B cell (primary cell): ENCODE measurements around the gene AURKAIP1. TPM values are rescaled to one million over a fixed set of nuclear protein-coding genes. Genes with fewer than 3 reads are reported as not detected.
"Not testable (repeated sequence)": the region's sequence is repeated elsewhere in the genome, so short reads cannot be mapped to it uniquely, and the experiment has no call there.

ENCODE experiments used
- ATAC-seq: fragments of 200-7000 bp; cut with Tn5 transposase; one replicate; pipeline ENCODE4 v1.10.0; 2021; ENCODE audit warnings: low read depth, mild to moderate bottlenecking, moderate number of reproducible peaks, moderate library complexity
- CTCF ChIA-PET: fragments of 350-600 bp; sonication (Branson Sonifier 250); formaldehyde crosslinking; loops from one replicate; lab custom pipeline; 2021; ENCODE audit warnings: antibody characterized with exemption, inconsistent platforms; lab: Charles Lee
- POLR2A ChIA-PET: fragments of 350-600 bp; sonication (Branson Sonifier 250); formaldehyde crosslinking; loops from one replicate; lab custom pipeline; 2021; ENCODE audit warnings: antibody characterized with exemption; lab: Charles Lee
- DNase-seq: peaks from one replicate; pipeline ENCODE4 v3.0.0; 2013
- H2AFZ ChIP-seq: 2 replicates; pipeline ENCODE4 v1.6.1; 2012; ENCODE audit warnings: mild to moderate bottlenecking, low read depth, low read length; ENCODE audit not compliant: insufficient read depth, poor library complexity, severe bottlenecking
- H3K27ac ChIP-seq, 2 donors: 1 replicate in 1 of 2; 2 replicates in 1 of 2; pipeline ENCODE4 v1.5.1; 2012 to 2013; ENCODE audit warnings: low read length in 2 of 2, mild to moderate bottlenecking in 2 of 2, moderate library complexity in 1 of 2
- H3K27me3 ChIP-seq, 4 experiments: fragments of 200-600 bp in 1 of 4; sonication (generic) in 1 of 4; replicated peaks in 1 of 4; 1 replicate in 2 of 4; 2 replicates in 2 of 4; pipeline versions ENCODE4 v1.6.1 to v1.7.0; 2013 to 2016; ENCODE audit warnings: low read length in 3 of 4, mild to moderate bottlenecking in 2 of 4, mixed read lengths in 1 of 4, moderate library complexity in 1 of 4; ENCODE audit not compliant: insufficient read depth in 4 of 4, control insufficient read depth in 3 of 4; ENCODE audit errors: control extremely low read depth in 1 of 4
- H3K36me3 ChIP-seq, 2 experiments: replicated peaks in 1 of 2; 1 replicate in 1 of 2; 2 replicates in 1 of 2; pipeline versions ENCODE4 v1.6.1 to v1.7.1; 2013; ENCODE audit warnings: low read length in 1 of 2; ENCODE audit not compliant: insufficient read depth in 2 of 2, control insufficient read depth in 1 of 2; ENCODE audit errors: control extremely low read depth in 1 of 2, extremely low read depth in 1 of 2
- H3K4me1 ChIP-seq, 2 donors: fragments of 200-600 bp in 1 of 2; sonication (generic) in 1 of 2; 1 replicate in 1 of 2; 2 replicates in 1 of 2; pipeline versions ENCODE4 v1.5.1 to v1.6.1; 2013 to 2017; ENCODE audit warnings: low read length in 2 of 2; ENCODE audit not compliant: control insufficient read depth in 2 of 2, insufficient read depth in 2 of 2
- H3K4me2 ChIP-seq: replicated peaks from 2 replicates; pipeline ENCODE3; 2012; ENCODE audit warnings: mild to moderate bottlenecking, low read depth, low read length; ENCODE audit not compliant: poor library complexity, severe bottlenecking
- H3K4me3 ChIP-seq, 5 experiments: fragments of 200-600 bp in 1 of 5; sonication (generic) in 1 of 5; 1 replicate in 3 of 5; 2 replicates in 2 of 5; pipeline versions ENCODE4 v1.5.1 to v1.7.0; 2011 to 2016; ENCODE audit warnings: low read length in 4 of 5, mild to moderate bottlenecking in 4 of 5, low read depth in 2 of 5, control low read depth in 1 of 5, moderate library complexity in 1 of 5; ENCODE audit not compliant: insufficient read depth in 1 of 5; ENCODE audit errors: control extremely low read depth in 1 of 5, extremely low read depth in 1 of 5
- H3K79me2 ChIP-seq: fragments of 200-600 bp; sonication (generic); one replicate; pipeline ENCODE4 v1.6.0; 2016; ENCODE audit warnings: low read length; ENCODE audit not compliant: control insufficient read depth, insufficient read depth
- H3K9ac ChIP-seq: fragments of 200-600 bp; sonication (generic); 2 replicates; pipeline ENCODE4 v1.6.1; 2017; ENCODE audit warnings: mild to moderate bottlenecking, low read length, moderate library complexity
- H3K9me3 ChIP-seq, 3 donors: one replicate each; pipeline versions ENCODE4 v1.6.1 to v1.7.1; 2013; ENCODE audit warnings: low read length in 2 of 3; ENCODE audit not compliant: control insufficient read depth in 2 of 3, insufficient read depth in 1 of 3; ENCODE audit errors: control extremely low read depth in 1 of 3
- H4K20me1 ChIP-seq: 2 replicates; pipeline ENCODE4 v1.6.0; 2012; ENCODE audit warnings: mild to moderate bottlenecking, low read length; ENCODE audit not compliant: insufficient read depth, control insufficient read depth, poor library complexity, severe bottlenecking
- H3K27ac Mint-ChIP-seq: one replicate; pipeline ENCODE4 v1.8.0; 2021; ENCODE audit warnings: mixed read lengths
- H3K27me3 Mint-ChIP-seq: one replicate; pipeline ENCODE4 v1.8.0; 2021; ENCODE audit warnings: mixed read lengths
- H3K4me1 Mint-ChIP-seq: one replicate; pipeline ENCODE4 v1.8.0; 2021; ENCODE audit warnings: mixed read lengths
- H3K4me3 Mint-ChIP-seq: one replicate; pipeline ENCODE4 v1.8.0; 2021; ENCODE audit warnings: mixed read lengths
- H3K9me3 Mint-ChIP-seq: one replicate; pipeline ENCODE4 v1.8.0; 2022; ENCODE audit warnings: mixed read lengths; ENCODE audit not compliant: insufficient read depth
- EZH2 ChIP-seq: IDR thresholded peaks from 2 replicates; pipeline ENCODE4 v1.6.1; 2012; ENCODE audit warnings: borderline replicate concordance, low read depth, mild to moderate bottlenecking, moderate library complexity, low read length; ENCODE audit not compliant: insufficient read depth, poor library complexity, severe bottlenecking
- WGBS: methylation state at CpG from one replicate; pipeline ENCODE4 v1.1.5; 2013; ENCODE audit warnings: missing lambda C conversion rate; ENCODE audit not compliant: insufficient coverage; 5-methylcytosine and 5-hydroxymethylcytosine counted together
- intact Hi-C: fragments of 100-400 bp; cut with micrococcal nuclease; formaldehyde crosslinking; loops from one replicate; pipeline ENCODE4 v1.10.0; 2022
- polyA plus RNA-seq: library from polyadenylated mRNA; depleted of rRNA; stranded (reverse); fragments of >200 nt; gene quantifications from 2 replicates; pipeline ENCODE4 v1.2.3, GENCODE V29; 2012
- total RNA-seq, 2 donors: library from RNA; stranded (reverse); fragments of 120-200 nt in 1 of 2; gene quantifications; 1 replicate in 1 of 2; 2 replicates in 1 of 2; pipeline versions ENCODE4 v1.2.3 to v1.2.4, GENCODE V29; 2013 to 2022
- TF ChIP-seq, protein P1 (sequence below): fragments of 200-600 bp; IDR thresholded peaks from one replicate; pipeline ENCODE4 v1.8.0; 2022; ENCODE audit warnings: antibody characterized with exemption, mild to moderate bottlenecking

Gene AURKAIP1
- total and polyA plus RNA-seq, 2 donors (not counting 1 experiment from before 2014, with no cell fraction given): 61.1 to 61.7 TPM

DNA sequence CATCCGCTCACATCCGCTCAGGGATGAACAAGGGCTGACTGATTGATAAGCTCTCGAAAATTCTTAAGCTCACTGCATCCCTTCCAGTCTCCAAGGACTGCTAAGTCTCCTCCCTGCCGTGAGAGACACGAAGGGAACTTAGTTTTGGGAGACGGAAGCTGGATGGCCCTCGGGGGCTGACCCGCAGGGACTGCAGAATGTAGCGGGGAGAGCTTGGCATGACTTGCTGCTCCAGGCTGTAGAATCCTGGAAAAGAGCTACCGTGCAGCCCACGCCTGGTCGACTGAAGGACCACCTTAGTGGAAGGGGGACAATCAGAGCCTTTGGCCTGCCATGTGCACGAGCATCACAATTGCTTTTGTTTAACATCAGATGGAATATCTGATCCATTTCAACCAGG is 40.7 kb upstream of the AURKAIP1 start:
- no peaks in the 10 kb centered on the region for H3K9me3 ChIP-seq
- H3K4me1 ChIP-seq: no peaks in the 10 kb centered on the region
- no peak for DNase-seq
- POLR2A ChIA-PET: no interaction called here
- H4K20me1 ChIP-seq: no peaks in the 10 kb centered on the region
- WGBS: 88% methylated on average over 9 of the region's 13 CpGs
- H3K4me3 Mint-ChIP-seq: no peak overlapping the region
- H3K36me3 ChIP-seq: no peaks in the 10 kb centered on the region
- H2AFZ ChIP-seq: no peak overlapping the region
- no peaks in the 10 kb centered on the region for H3K27me3 Mint-ChIP-seq
- no peak for TF ChIP-seq EZH2
- TF ChIP-seq, protein P1, sequence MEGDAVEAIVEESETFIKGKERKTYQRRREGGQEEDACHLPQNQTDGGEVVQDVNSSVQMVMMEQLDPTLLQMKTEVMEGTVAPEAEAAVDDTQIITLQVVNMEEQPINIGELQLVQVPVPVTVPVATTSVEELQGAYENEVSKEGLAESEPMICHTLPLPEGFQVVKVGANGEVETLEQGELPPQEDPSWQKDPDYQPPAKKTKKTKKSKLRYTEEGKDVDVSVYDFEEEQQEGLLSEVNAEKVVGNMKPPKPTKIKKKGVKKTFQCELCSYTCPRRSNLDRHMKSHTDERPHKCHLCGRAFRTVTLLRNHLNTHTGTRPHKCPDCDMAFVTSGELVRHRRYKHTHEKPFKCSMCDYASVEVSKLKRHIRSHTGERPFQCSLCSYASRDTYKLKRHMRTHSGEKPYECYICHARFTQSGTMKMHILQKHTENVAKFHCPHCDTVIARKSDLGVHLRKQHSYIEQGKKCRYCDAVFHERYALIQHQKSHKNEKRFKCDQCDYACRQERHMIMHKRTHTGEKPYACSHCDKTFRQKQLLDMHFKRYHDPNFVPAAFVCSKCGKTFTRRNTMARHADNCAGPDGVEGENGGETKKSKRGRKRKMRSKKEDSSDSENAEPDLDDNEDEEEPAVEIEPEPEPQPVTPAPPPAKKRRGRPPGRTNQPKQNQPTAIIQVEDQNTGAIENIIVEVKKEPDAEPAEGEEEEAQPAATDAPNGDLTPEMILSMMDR: no peak
- peaks cover 5% of the 10 kb centered on the region for H3K4me1 Mint-ChIP-seq
- H3K27ac Mint-ChIP-seq: no peak overlapping the region
- no peak for ATAC-seq
- H3K9ac ChIP-seq: no peak overlapping the region
- H3K4me2 ChIP-seq: no peak overlapping the region
- peaks cover 11% of the 10 kb centered on the region for H3K79me2 ChIP-seq
- no peaks in the 10 kb centered on the region for H3K9me3 Mint-ChIP-seq
- peaks cover 0 to 7% (median under 1%) of the 10 kb centered on the region in 4 experiments for H3K27me3 ChIP-seq
- no peak overlapping the region for H3K27ac ChIP-seq
- intact Hi-C loops: no loop called here
- H3K4me3 ChIP-seq: no peak overlapping the region
- CTCF ChIA-PET: interaction anchor here (0.6 to 1.3 kb wide), 3 partner anchors 17 to 133 kb away, joined by 3 read pairs; partner anchors contain the start of gene CCNL2

DNA sequence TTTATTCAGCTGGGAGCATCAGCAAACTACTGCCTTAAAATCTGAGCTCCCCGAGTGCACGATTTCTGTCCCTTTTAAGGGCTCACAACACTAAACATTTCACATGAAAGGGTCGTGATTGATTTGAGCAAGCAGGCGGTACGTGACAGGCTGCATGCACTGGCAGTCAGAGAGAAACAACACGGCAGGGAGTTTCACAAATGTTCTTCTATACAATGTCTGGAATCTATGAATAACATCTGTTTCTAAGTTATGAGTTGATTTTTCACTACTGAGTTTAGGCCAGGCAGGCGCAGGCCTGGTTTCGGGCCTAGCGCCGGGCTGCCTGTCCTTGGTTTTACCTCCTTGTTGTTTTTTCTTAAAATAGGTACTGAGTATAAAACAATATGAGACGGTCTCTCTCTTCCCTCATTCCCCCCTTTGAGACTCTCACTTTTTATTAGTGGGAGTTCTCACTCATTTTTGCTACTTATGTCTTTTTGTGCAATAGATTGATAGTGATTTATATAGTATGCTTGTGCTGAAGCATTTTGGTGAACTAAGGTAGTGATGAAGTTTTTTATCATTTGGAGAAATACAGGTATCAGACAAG is 37.4 kb upstream of the AURKAIP1 start:
- CTCF ChIA-PET, H3K27me3 Mint-ChIP-seq, intact Hi-C loops, H3K4me2 ChIP-seq, H3K9me3 Mint-ChIP-seq, POLR2A ChIA-PET, H2AFZ ChIP-seq, H3K36me3 ChIP-seq, ATAC-seq, H3K27me3 ChIP-seq, H3K4me3 ChIP-seq, H3K4me3 Mint-ChIP-seq, H3K9me3 ChIP-seq, H3K27ac ChIP-seq, DNase-seq, H3K9ac ChIP-seq, H3K27ac Mint-ChIP-seq: not testable (repeated sequence)
- H3K4me1 Mint-ChIP-seq: peaks cover 17% of the 10 kb centered on the region
- Histone ChIP-seq H4K20me1 (peaks cover 14% of the 10 kb centered on the region), H3K79me2 (peaks cover 33% of the 10 kb centered on the region), H3K4me1 (peaks cover 10 to 12% of the 10 kb centered on the region in 2 donors)
- WGBS: 69% methylated on average over 3 of the region's 11 CpGs
